ENCODE measurements around the gene MED17. TPM values are rescaled to one million over a fixed set of nuclear protein-coding genes. Genes with fewer than 3 reads are reported as not detected.

Gene MED17
- total and polyA plus RNA-seq, 2 of the 13 experiments (the other 11 are each of a cell fraction or from before 2014, with no cell fraction given): 23.1 to 37.0 TPM

DNA sequence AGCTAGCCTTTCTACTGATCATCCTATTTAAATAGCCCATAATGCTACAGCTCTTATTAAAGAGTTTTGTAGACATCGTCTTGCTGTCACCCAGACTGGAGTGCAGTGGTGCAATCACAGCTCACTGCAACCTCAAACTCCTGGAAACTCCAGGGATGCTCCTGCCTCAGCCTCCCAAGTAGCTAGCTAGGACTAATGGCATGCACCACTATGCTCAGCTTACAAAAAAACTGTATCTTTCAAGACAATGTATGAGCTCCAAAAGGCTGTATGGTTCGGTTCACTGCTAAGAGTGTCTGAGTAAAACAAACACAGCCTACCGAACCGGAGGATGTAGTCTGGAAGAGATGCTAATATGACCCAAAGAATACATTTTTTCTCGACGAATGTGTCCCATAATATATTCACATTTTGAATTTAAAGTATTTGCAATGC lies 45.4 kb upstream of the MED17 start (continued):
- TF ChIP-seq, protein P1, sequence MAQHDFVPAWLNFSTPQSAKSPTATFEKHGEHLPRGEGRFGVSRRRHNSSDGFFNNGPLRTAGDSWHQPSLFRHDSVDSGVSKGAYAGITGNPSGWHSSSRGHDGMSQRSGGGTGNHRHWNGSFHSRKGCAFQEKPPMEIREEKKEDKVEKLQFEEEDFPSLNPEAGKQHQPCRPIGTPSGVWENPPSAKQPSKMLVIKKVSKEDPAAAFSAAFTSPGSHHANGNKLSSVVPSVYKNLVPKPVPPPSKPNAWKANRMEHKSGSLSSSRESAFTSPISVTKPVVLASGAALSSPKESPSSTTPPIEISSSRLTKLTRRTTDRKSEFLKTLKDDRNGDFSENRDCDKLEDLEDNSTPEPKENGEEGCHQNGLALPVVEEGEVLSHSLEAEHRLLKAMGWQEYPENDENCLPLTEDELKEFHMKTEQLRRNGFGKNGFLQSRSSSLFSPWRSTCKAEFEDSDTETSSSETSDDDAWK (CRISPR knock-in tag; IDR thresholded peaks at IDR 0.05): no peak
- TF ChIP-seq ZNF589 (CRISPR knock-in tag; conservative IDR thresholded peaks at IDR 0.05) (no peak), TP53 (CRISPR knock-in tag; conservative IDR thresholded peaks at IDR 0.05) (no peak), KDM3A (CRISPR knock-in tag; IDR thresholded peaks at IDR 0.05; ENCODE audit: low read depth) (no peak)
- TF ChIP-seq, protein P2, sequence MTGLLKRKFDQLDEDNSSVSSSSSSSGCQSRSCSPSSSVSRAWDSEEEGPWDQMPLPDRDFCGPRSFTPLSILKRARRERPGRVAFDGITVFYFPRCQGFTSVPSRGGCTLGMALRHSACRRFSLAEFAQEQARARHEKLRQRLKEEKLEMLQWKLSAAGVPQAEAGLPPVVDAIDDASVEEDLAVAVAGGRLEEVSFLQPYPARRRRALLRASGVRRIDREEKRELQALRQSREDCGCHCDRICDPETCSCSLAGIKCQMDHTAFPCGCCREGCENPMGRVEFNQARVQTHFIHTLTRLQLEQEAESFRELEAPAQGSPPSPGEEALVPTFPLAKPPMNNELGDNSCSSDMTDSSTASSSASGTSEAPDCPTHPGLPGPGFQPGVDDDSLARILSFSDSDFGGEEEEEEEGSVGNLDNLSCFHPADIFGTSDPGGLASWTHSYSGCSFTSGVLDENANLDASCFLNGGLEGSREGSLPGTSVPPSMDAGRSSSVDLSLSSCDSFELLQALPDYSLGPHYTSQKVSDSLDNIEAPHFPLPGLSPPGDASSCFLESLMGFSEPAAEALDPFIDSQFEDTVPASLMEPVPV (CRISPR knock-in tag; IDR thresholded peaks at IDR 0.05): no peak
- TF ChIP-seq, protein P3, sequence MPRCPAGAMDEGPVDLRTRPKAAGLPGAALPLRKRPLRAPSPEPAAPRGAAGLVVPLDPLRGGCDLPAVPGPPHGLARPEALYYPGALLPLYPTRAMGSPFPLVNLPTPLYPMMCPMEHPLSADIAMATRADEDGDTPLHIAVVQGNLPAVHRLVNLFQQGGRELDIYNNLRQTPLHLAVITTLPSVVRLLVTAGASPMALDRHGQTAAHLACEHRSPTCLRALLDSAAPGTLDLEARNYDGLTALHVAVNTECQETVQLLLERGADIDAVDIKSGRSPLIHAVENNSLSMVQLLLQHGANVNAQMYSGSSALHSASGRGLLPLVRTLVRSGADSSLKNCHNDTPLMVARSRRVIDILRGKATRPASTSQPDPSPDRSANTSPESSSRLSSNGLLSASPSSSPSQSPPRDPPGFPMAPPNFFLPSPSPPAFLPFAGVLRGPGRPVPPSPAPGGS (CRISPR knock-in tag; IDR thresholded peaks at IDR 0.05): no peak
- TF ChIP-seq, protein P4, sequence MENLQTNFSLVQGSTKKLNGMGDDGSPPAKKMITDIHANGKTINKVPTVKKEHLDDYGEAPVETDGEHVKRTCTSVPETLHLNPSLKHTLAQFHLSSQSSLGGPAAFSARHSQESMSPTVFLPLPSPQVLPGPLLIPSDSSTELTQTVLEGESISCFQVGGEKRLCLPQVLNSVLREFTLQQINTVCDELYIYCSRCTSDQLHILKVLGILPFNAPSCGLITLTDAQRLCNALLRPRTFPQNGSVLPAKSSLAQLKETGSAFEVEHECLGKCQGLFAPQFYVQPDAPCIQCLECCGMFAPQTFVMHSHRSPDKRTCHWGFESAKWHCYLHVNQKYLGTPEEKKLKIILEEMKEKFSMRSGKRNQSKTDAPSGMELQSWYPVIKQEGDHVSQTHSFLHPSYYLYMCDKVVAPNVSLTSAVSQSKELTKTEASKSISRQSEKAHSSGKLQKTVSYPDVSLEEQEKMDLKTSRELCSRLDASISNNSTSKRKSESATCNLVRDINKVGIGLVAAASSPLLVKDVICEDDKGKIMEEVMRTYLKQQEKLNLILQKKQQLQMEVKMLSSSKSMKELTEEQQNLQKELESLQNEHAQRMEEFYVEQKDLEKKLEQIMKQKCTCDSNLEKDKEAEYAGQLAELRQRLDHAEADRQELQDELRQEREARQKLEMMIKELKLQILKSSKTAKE (CRISPR knock-in tag; IDR thresholded peaks at IDR 0.05; ENCODE audit: borderline replicate concordance): no peak

Measured in HepG2 (cell line).